Natural killer cell (primary cell): ENCODE results near the gene KIF3B. TPM values are rescaled to one million over a fixed set of nuclear protein-coding genes. Genes with fewer than 3 reads are reported as not detected.

Experiments
- total RNA-seq, 4 donors: library from RNA; stranded (reverse); fragments of 120-200 nt in 1 of 4; gene quantifications; one replicate each; pipeline versions ENCODE4 v1.2.3 to v1.2.4, GENCODE V29; 2013 to 2022

Gene KIF3B
- total RNA-seq, 3 donors from 2014 or later (not counting 1 experiment from before 2014, with no cell fraction given): 10.2 to 14.3 (median 13.2) TPM

Other genes starting within 250 kb of the KIF3B start
- gene HCK, start 225.4 kb upstream of the KIF3B start, total RNA-seq: 10 to 100 TPM in 2 of 3 donors, 1 to 10 TPM in 1; 6.3 to 31.6 (median 12.4) TPM
- gene TM9SF4, start 167.9 kb upstream of the KIF3B start, total RNA-seq: 10 to 100 TPM; 35.8 to 42.8 (median 41.2) TPM
- gene PLAGL2, start 69.9 kb upstream of the KIF3B start, total RNA-seq: 10 to 100 TPM; 13.5 to 16.6 (median 15.1) TPM
- 10 to 100 TPM in 2 of 3 donors, 1 to 10 TPM in 1; 9.7 to 14.5 (median 13.2) TPM for gene POFUT1, start 69.8 kb upstream of the KIF3B start, total RNA-seq
- gene ASXL1, start 80.7 kb downstream of the KIF3B start, total RNA-seq: 100 to 1,000 TPM; 106 to 125 (median 108) TPM